CD4-positive, CD25-positive, alpha-beta regulatory T cell (primary cell): Measurements from ENCODE around the gene TENM4. TPM values are rescaled to one million over a fixed set of nuclear protein-coding genes. Genes with fewer than 3 reads are reported as not detected.

Source experiments
- ATAC-seq, 2 donors: fragments of 150-1000 bp; cut with Tn5 transposase; one replicate each; pipeline ENCODE4 v1.10.0; 2021; ENCODE audit warnings: low read depth in 2 of 2, moderate number of reproducible peaks in 2 of 2, moderate library complexity in 1 of 2
- DNase-seq, 3 donors: peaks; one replicate each; pipeline versions ENCODE4 v3.0.0 to v3.0.0-alpha.2; 2012 to 2022; ENCODE audit warnings: mixed read lengths in 1 of 3
- H3K27ac ChIP-seq: one replicate; pipeline ENCODE4 v1.7.0; 2013; ENCODE audit warnings: mild to moderate bottlenecking, low read length; ENCODE audit not compliant: insufficient read depth, poor library complexity, severe bottlenecking
- H3K27me3 ChIP-seq: one replicate; pipeline ENCODE4 v1.7.0; 2013; ENCODE audit warnings: low read length; ENCODE audit not compliant: control insufficient read depth, insufficient read depth
- H3K36me3 ChIP-seq: one replicate; pipeline ENCODE4 v1.7.0; 2013; ENCODE audit warnings: mild to moderate bottlenecking, low read length, moderate library complexity; ENCODE audit not compliant: control insufficient read depth, insufficient read depth
- H3K4me1 ChIP-seq: 2 replicates; pipeline ENCODE4 v1.7.0; 2013; ENCODE audit warnings: mild to moderate bottlenecking, low read length; ENCODE audit not compliant: insufficient read depth, control insufficient read depth, poor library complexity, severe bottlenecking
- H3K4me3 ChIP-seq: one replicate; pipeline ENCODE4 v1.7.0; 2013; ENCODE audit warnings: low read depth, mild to moderate bottlenecking, low read length, moderate library complexity
- H3K9me3 ChIP-seq, 2 experiments: 1 replicate in 1 of 2; 2 replicates in 1 of 2; pipeline ENCODE4 v1.7.0; 2013; ENCODE audit warnings: low read length in 2 of 2, mild to moderate bottlenecking in 1 of 2, moderate library complexity in 1 of 2; ENCODE audit not compliant: control insufficient read depth in 2 of 2
- H3K27ac Mint-ChIP-seq, 3 donors: one replicate each; pipeline ENCODE4 v1.8.0; 2020 to 2022; ENCODE audit warnings: mild to moderate bottlenecking in 3 of 3, mixed read lengths in 3 of 3, moderate library complexity in 2 of 3
- H3K27me3 Mint-ChIP-seq: one replicate; pipeline ENCODE4 v1.8.0; 2022; ENCODE audit warnings: mild to moderate bottlenecking, mixed read lengths
- H3K36me3 Mint-ChIP-seq: one replicate; pipeline ENCODE4 v1.8.0; 2020; ENCODE audit warnings: mixed read lengths
- H3K4me1 Mint-ChIP-seq, 4 donors: one replicate each; pipeline ENCODE4 v1.8.0; 2020 to 2022; ENCODE audit warnings: mixed read lengths in 4 of 4, mild to moderate bottlenecking in 1 of 4
- H3K4me3 Mint-ChIP-seq, 4 donors: one replicate each; pipeline ENCODE4 v1.8.0; 2020 to 2022; ENCODE audit warnings: mild to moderate bottlenecking in 4 of 4, mixed read lengths in 4 of 4, moderate library complexity in 3 of 4
- H3K9me3 Mint-ChIP-seq, 7 donors: one replicate each; pipeline ENCODE4 v1.8.0; 2020 to 2022; ENCODE audit warnings: mixed read lengths in 7 of 7, mild to moderate bottlenecking in 3 of 7, moderate library complexity in 2 of 7
- polyA plus RNA-seq, 4 donors: library from polyadenylated mRNA; unstranded; fragments of 300-500 nt; fragmentation: Illumina TruSeq; gene quantifications; one replicate each; pipeline ENCODE4 v1.2.3, GENCODE V29; 2021
- total RNA-seq: library from RNA; stranded (reverse); gene quantifications from one replicate; pipeline ENCODE4 v1.2.3, GENCODE V29; 2022

TENM4 gene
- total and polyA plus RNA-seq, 5 donors from 2014 or later, result 0.02 TPM; not detected in 4

DNA sequence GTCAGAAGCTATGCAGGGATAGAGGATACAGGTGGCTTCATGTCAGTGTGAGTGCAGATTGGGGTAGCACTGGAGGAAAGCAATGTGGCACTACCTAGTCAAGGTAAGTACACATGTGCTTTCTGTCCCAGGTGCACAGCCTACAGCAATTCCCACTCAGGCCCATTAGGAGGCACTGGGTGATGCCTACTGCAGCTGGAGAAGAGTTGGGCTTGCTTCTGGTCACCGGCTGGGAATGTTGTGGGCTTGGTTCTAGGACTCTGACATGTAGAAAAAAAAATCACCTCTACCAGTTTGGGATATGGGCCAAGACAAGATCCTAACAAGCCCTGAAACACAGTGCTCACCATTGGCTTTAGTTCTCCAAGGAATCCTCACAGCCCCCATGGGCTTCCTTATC, 69.7 kb downstream of the TENM4 start:
- H3K4me3 Mint-ChIP-seq, result no peak overlapping the region
- Histone ChIP-seq H3K4me1 (no peaks in the 10 kb centered on the region), H3K27me3 (no peaks in the 10 kb centered on the region), H3K36me3 (no peaks in the 10 kb centered on the region), H3K27ac (no peak overlapping the region), H3K9me3 (no peaks in the 10 kb centered on the region), H3K4me3 (no peak overlapping the region)
- no peak overlapping the region for H3K27ac Mint-ChIP-seq
- no peak for ATAC-seq
- no peaks in the 10 kb centered on the region for H3K27me3 Mint-ChIP-seq
- DNase-seq, result no peak
- no peaks in the 10 kb centered on the region for H3K36me3 Mint-ChIP-seq
- no peaks in the 10 kb centered on the region for H3K4me1 Mint-ChIP-seq
- H3K9me3 Mint-ChIP-seq, result peaks cover 0 to 5% (median 0%) of the 10 kb centered on the region in 7 donors

DNA sequence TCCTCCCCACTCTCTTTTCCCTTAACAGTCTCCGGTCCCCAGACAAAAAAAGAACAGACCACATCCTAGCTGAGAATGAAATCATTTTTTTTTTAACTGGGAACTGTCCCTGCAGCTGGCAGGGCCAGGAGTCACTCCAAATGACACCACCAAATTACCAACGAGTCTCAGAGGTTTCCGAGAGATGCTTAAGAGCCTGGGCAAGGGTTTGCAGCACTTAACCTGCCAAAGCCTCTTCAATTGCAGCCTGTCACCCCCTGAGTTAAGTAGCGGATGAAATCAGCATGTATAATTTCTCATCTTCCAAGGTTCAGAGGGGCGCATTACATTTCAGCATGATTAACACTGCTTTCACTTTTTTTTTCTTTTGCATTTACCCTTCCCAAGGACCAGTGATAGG, 71.8 kb downstream of the TENM4 start:
- Mint-ChIP-seq H3K27ac (no peak overlapping the region), H3K9me3 (peaks cover 0 to 2% (median 0%) of the 10 kb centered on the region in 7 donors), H3K4me3 (no peak overlapping the region), H3K27me3 (no peaks in the 10 kb centered on the region), H3K36me3 (no peaks in the 10 kb centered on the region), H3K4me1 (no peaks in the 10 kb centered on the region)
- H3K36me3 ChIP-seq, result no peaks in the 10 kb centered on the region
- no peak for DNase-seq
- no peak overlapping the region for H3K27ac ChIP-seq
- no peak for ATAC-seq
- H3K27me3 ChIP-seq, result no peaks in the 10 kb centered on the region
- no peak overlapping the region for H3K4me3 ChIP-seq
- H3K4me1 ChIP-seq, result no peaks in the 10 kb centered on the region
- H3K9me3 ChIP-seq, result no peaks in the 10 kb centered on the region

DNA sequence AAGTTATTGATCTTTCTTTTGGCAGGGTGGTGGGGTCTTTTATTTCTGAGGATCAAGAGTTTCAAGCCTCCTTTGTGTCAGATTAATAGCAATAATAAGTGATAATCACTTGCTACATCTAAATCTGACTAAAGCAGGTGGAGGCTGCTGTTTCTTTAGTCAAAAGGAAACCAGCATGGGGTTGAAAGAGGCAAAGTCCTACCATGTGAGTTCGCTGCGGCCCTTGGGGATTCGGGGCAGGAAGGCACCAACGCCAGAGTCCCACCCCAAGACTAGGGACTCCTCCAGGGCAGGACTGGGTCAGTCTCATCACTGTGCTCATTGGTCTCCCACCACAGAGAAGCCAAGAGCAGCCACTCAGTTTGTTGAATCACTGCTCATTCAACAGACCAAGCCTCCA, 73.0 kb downstream of the TENM4 start:
- Histone ChIP-seq H3K4me3 (no peak overlapping the region), H3K27me3 (no peaks in the 10 kb centered on the region), H3K9me3 (no peaks in the 10 kb centered on the region), H3K4me1 (no peaks in the 10 kb centered on the region), H3K36me3 (no peaks in the 10 kb centered on the region), H3K27ac (no peak overlapping the region)
- H3K27ac Mint-ChIP-seq, result no peak overlapping the region
- peaks cover 0 to 2% (median 0%) of the 10 kb centered on the region in 7 donors for H3K9me3 Mint-ChIP-seq
- no peaks in the 10 kb centered on the region for H3K27me3 Mint-ChIP-seq
- H3K4me3 Mint-ChIP-seq, result no peak overlapping the region
- no peaks in the 10 kb centered on the region for H3K36me3 Mint-ChIP-seq
- DNase-seq (no peak), ATAC-seq (no peak)
- H3K4me1 Mint-ChIP-seq, result no peaks in the 10 kb centered on the region

DNA sequence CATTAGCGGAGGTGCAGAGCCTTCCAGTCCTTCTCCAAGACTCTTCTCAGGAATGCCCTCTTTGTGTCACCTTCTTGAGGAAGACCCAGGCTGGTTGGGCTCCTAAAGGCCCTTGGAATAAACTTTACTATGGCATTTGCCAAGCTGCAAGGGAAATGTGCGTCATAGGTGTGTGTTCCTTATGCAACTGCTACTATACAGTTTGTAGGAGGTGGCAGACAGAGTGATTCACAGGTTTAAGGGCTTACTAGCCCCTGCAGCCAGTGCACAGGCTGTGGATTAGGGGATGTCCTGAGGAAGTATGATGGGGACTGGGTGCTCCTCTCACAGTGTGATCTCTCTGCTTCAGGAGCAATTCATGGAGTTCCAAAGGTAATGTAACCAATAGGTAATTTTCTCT, 74.6 kb downstream of the TENM4 start:
- no peak overlapping the region for H3K27ac ChIP-seq
- no peaks in the 10 kb centered on the region for H3K9me3 ChIP-seq
- H3K4me1 ChIP-seq, result no peaks in the 10 kb centered on the region
- no peaks in the 10 kb centered on the region for H3K36me3 ChIP-seq
- no peak overlapping the region for H3K4me3 Mint-ChIP-seq
- no peaks in the 10 kb centered on the region for H3K36me3 Mint-ChIP-seq
- no peaks in the 10 kb centered on the region for H3K27me3 ChIP-seq
- no peaks in the 10 kb centered on the region for H3K27me3 Mint-ChIP-seq
- no peak overlapping the region for H3K27ac Mint-ChIP-seq
- H3K9me3 Mint-ChIP-seq, result peaks cover 0 to 1% (median 0%) of the 10 kb centered on the region in 7 donors
- H3K4me3 ChIP-seq, result no peak overlapping the region
- ATAC-seq, result no peak
- DNase-seq, result no peak
- H3K4me1 Mint-ChIP-seq, result no peaks in the 10 kb centered on the region

DNA sequence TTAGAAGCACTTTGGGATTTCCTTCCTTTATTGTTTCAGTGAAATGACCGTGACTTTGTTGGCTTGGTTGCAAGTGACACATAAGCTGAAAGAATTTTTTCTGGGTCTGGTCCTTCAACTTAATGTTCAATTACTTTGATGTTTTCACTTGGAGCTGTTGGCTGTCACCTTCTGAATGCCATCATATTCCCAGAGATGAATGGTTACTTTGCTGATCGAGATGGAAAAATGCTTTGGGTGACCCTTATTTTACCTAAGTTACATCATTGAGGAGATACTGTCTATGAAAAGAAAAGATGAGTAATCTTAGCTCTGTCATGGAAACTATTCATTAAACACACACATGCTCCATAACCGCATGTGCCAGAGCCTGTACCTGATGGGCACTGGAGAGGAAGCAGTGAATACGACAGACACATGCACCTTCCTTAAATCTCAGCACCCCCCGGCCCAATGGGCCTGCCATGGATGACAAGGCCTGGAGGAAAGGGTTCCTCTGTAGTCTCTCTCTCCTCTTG, 76.9 kb downstream of the TENM4 start:
- no peak overlapping the region for H3K27ac ChIP-seq
- ATAC-seq (no peak), DNase-seq (no peak)
- no peak overlapping the region for H3K27ac Mint-ChIP-seq
- no peaks in the 10 kb centered on the region for H3K27me3 ChIP-seq
- no peak overlapping the region for H3K4me3 ChIP-seq
- no peaks in the 10 kb centered on the region for H3K4me1 Mint-ChIP-seq
- H3K36me3 ChIP-seq, result no peaks in the 10 kb centered on the region
- no peaks in the 10 kb centered on the region for H3K4me1 ChIP-seq
- peaks cover 0 to 3% (median 0%) of the 10 kb centered on the region in 7 donors for H3K9me3 Mint-ChIP-seq
- no peak overlapping the region for H3K4me3 Mint-ChIP-seq
- peaks cover 5% of the 10 kb centered on the region for H3K27me3 Mint-ChIP-seq
- H3K9me3 ChIP-seq, result no peaks in the 10 kb centered on the region
- H3K36me3 Mint-ChIP-seq, result no peaks in the 10 kb centered on the region

DNA sequence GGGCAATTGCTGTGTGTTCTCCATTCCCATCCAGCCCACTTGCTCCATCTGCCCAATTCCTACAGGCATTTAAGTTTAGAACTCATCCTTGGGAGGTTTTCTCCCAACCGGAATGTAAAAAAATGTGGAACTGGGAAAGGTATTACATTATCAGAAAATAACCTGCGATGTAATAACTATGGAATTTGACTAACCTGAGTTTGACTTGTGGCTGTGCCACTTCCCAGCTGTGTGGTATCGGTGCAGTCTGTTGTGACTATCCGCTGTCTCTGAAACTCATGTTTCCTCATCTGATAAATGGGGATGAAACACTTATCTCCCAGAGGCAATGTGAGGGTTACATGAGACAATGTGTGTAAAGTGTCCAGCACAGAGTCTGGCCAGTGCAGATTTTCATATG, 77.6 kb downstream of the TENM4 start:
- Mint-ChIP-seq H3K36me3 (no peaks in the 10 kb centered on the region), H3K9me3 (peaks cover 0 to 3% (median 0%) of the 10 kb centered on the region in 7 donors), H3K4me1 (no peaks in the 10 kb centered on the region), H3K27me3 (peaks cover 5% of the 10 kb centered on the region), H3K4me3 (no peak overlapping the region), H3K27ac (no peak overlapping the region)
- Histone ChIP-seq H3K4me1 (no peaks in the 10 kb centered on the region), H3K27ac (no peak overlapping the region), H3K9me3 (no peaks in the 10 kb centered on the region), H3K36me3 (no peaks in the 10 kb centered on the region), H3K27me3 (no peaks in the 10 kb centered on the region), H3K4me3 (no peak overlapping the region)
- DNase-seq, result no peak
- no peak for ATAC-seq

- Histone ChIP-seq H3K9me3 (no peaks in the 10 kb centered on the region), H3K36me3 (no peaks in the 10 kb centered on the region), H3K4me1 (no peaks in the 10 kb centered on the region), H3K4me3 (no peak overlapping the region), H3K27me3 (no peaks in the 10 kb centered on the region), H3K27ac (no peak overlapping the region)
- H3K27ac Mint-ChIP-seq, result no peak overlapping the region
- H3K27me3 Mint-ChIP-seq, result peaks cover 5% of the 10 kb centered on the region
- H3K4me1 Mint-ChIP-seq, result no peaks in the 10 kb centered on the region
- H3K9me3 Mint-ChIP-seq, result peaks cover 0 to 3% (median 0%) of the 10 kb centered on the region in 7 donors
- no peaks in the 10 kb centered on the region for H3K36me3 Mint-ChIP-seq
- ATAC-seq, result no peak
- no peak overlapping the region for H3K4me3 Mint-ChIP-seq
- DNase-seq, result no peak
Measured at GRCh38 chr11:79362821-79363220, 78.0 kb downstream of the TENM4 start.

- Histone ChIP-seq H3K27ac (no peak overlapping the region), H3K4me3 (no peak overlapping the region), H3K4me1 (no peaks in the 10 kb centered on the region), H3K36me3 (no peaks in the 10 kb centered on the region), H3K9me3 (no peaks in the 10 kb centered on the region), H3K27me3 (no peaks in the 10 kb centered on the region)
- Mint-ChIP-seq H3K27me3 (peaks cover 5% of the 10 kb centered on the region), H3K27ac (no peak overlapping the region), H3K36me3 (no peaks in the 10 kb centered on the region), H3K9me3 (peaks cover 0 to 3% (median 0%) of the 10 kb centered on the region in 7 donors), H3K4me1 (no peaks in the 10 kb centered on the region), H3K4me3 (no peak overlapping the region)
- no peak for ATAC-seq
- DNase-seq, result no peak
Measured at GRCh38 chr11:79362206-79362757, 78.5 kb downstream of the TENM4 start.
